ENCODE data around the gene RPL9.
"Not testable (repeated sequence)": the region's sequence is repeated elsewhere in the genome, so short reads cannot be mapped to it uniquely, and the experiment has no call there.

RPL9 gene

GRCh38 chr4:39458505-39459300 is at the start of gene RPL9, which contains the start of gene LIAS:
RPL9 (minus strand) TSS chr4:39458922; CDS start chr4:39458439, 483 bp downstream.
LIAS (plus strand) TSS chr4:39459056; CDS start chr4:39459118, 62 bp downstream.
- DNase-seq: peak; percentile 81

GRCh38 chr4:39505581-39505980 is 46.9 kb upstream of the RPL9 start:
- DNase-seq: no peak

- DNase-seq: no peak
Measured at GRCh38 chr4:39504538-39504937, 45.8 kb upstream of the RPL9 start.

- DNase-seq: not testable (repeated sequence)
Measured at GRCh38 chr4:39502664-39503035, 43.9 kb upstream of the RPL9 start.

- no peak for DNase-seq
Measured at GRCh38 chr4:39502019-39502663, 43.4 kb upstream of the RPL9 start.

GRCh38 chr4:39498727-39499020 is 40.0 kb upstream of the RPL9 start:
- DNase-seq: no peak

- no peak for DNase-seq
Measured at GRCh38 chr4:39497909-39498726, 39.4 kb upstream of the RPL9 start.

GRCh38 chr4:39495446-39496213 is 36.9 kb upstream of the RPL9 start:
- no peak for DNase-seq

GRCh38 chr4:39494354-39494753 is 35.6 kb upstream of the RPL9 start:
- DNase-seq: no peak

- no peak for DNase-seq
Measured at GRCh38 chr4:39490322-39490721, 31.6 kb upstream of the RPL9 start.

- DNase-seq: no peak
Measured at GRCh38 chr4:39486221-39486804, 27.6 kb upstream of the RPL9 start.

GRCh38 chr4:39484582-39485272 is 26.0 kb upstream of the RPL9 start:
- DNase-seq: no peak

- no peak for DNase-seq
Measured at GRCh38 chr4:39480902-39481695, 22.4 kb upstream of the RPL9 start.

- DNase-seq: no peak
Measured at GRCh38 chr4:39480251-39480650, 21.5 kb upstream of the RPL9 start.

- DNase-seq: no peak
Measured at GRCh38 chr4:39476187-39476895, 17.6 kb upstream of the RPL9 start.

GRCh38 chr4:39472396-39472795 is 13.7 kb upstream of the RPL9 start:
- no peak for DNase-seq

- no peak for DNase-seq
Measured at GRCh38 chr4:39470402-39470801, 11.7 kb upstream of the RPL9 start.

GRCh38 chr4:39469429-39470077 is 10.8 kb upstream of the RPL9 start:
- no peak for DNase-seq

GRCh38 chr4:39467464-39467863 is 8.7 kb upstream of the RPL9 start:
- no peak for DNase-seq

- DNase-seq: no peak
Measured at GRCh38 chr4:39466747-39467146, 8.0 kb upstream of the RPL9 start.
